ENCODE data around the gene COPS7B. TPM values are rescaled to one million over a fixed set of nuclear protein-coding genes. Genes with fewer than 3 reads are reported as not detected.

The COPS7B gene
- total RNA-seq, 2 experiments from 2014 or later, result 27.6 to 29.9 TPM

DNA sequence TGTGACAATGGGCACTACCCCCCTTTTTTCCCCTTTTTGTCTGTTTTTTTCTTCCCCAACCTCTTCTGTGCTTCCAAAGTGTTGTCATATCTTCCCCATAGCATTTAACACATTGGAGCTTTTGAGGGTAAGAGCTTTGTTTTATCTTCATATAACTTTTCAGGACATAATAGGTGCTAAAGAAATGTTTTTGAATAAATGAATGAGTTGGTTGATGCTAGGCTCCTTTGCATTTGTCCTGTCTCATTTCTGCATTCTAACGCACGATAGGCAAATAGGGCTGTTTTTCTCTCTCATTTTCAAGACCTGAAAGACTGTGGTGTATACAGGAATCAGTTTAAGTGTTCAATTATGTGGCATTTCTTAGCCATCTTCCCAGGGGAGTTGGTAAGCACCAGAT, 832 bp upstream of the COPS7B start:
- Histone ChIP-seq H3K27ac (ENCODE audit: low read depth in 1 of 2, low read length in 2 of 2) (no peak overlapping the region), H3K36me3 (ENCODE audit: insufficient read depth, low read length) (peaks cover 20% of the 10 kb centered on the region), H3K4me3 (ENCODE audit: low read length) (no peak overlapping the region), H3K9me3 (ENCODE audit: control insufficient read depth in 1 of 2, insufficient read depth in 1 of 2, low read length in 2 of 2) (no peaks in the 10 kb centered on the region), H3K4me1 (ENCODE audit: insufficient read depth, low read length) (peaks cover 42% of the 10 kb centered on the region), H3K27me3 (ENCODE audit: control insufficient read depth in 1 of 2, insufficient read depth in 2 of 2, low read length in 2 of 2) (no peaks in the 10 kb centered on the region)
- Mint-ChIP-seq H3K36me3 (ENCODE audit: low read depth) (peaks cover 37% of the 10 kb centered on the region), H3K27ac (peak overlapping the region; percentile 82), H3K27me3 (no peaks in the 10 kb centered on the region), H3K4me3 (peak overlapping the region; percentile 90), H3K4me1 (ENCODE audit: low read depth) (peaks cover 75% of the 10 kb centered on the region), H3K9me3 (no peaks in the 10 kb centered on the region)
- DNase-seq (no peak), ATAC-seq (ENCODE audit: poor library complexity) (no peak)
- intact Hi-C loops (cut with DNase I, micrococcal nuclease), result loop anchor here in 1 of 2 experiments (2.0 to 10.0 kb wide), 4 partner anchors 123 to 1861 kb away; partner anchors contain the start of genes FBXO36, NCL and TRIP12
- ChIA-PET POLR2A (interaction anchor here (0.6 to 1.7 kb wide), 6 partner anchors 12 to 321 kb away, joined by 3 to 7 read pairs (median 4); partner anchors contain the start of genes NCL and PTMA), CTCF (interaction anchor here (1.4 to 2.2 kb wide), 4 partner anchors 79 to 321 kb away, joined by 3 to 9 read pairs (median 5); partner anchors contain the start of gene NCL)
- TF ChIP-seq, protein P1, sequence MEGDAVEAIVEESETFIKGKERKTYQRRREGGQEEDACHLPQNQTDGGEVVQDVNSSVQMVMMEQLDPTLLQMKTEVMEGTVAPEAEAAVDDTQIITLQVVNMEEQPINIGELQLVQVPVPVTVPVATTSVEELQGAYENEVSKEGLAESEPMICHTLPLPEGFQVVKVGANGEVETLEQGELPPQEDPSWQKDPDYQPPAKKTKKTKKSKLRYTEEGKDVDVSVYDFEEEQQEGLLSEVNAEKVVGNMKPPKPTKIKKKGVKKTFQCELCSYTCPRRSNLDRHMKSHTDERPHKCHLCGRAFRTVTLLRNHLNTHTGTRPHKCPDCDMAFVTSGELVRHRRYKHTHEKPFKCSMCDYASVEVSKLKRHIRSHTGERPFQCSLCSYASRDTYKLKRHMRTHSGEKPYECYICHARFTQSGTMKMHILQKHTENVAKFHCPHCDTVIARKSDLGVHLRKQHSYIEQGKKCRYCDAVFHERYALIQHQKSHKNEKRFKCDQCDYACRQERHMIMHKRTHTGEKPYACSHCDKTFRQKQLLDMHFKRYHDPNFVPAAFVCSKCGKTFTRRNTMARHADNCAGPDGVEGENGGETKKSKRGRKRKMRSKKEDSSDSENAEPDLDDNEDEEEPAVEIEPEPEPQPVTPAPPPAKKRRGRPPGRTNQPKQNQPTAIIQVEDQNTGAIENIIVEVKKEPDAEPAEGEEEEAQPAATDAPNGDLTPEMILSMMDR (IDR thresholded peaks at IDR 0.05), result no peak

DNA sequence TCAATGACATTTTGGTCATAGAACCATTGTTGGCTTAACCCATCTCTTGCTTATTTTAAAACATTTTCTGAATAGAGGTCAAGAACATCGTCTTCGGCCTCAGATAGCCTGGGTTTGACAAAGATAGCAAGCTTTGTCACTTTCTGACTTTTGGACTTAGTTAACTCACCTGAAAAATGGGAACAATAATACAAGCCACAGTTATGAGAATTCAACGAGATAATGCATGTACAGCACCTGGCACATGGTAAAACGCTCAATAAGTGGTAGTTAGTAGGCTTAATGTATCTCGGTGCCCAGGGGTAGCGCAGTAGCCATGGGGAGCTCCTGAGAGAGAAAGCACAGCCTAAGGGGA, 446 bp upstream of the COPS7B start:
- H3K27me3 Mint-ChIP-seq, result no peaks in the 10 kb centered on the region
- DNase-seq (no peak), ATAC-seq (ENCODE audit: poor library complexity) (no peak)
- H3K4me1 ChIP-seq (ENCODE audit: insufficient read depth, low read length), result peaks cover 40% of the 10 kb centered on the region
- H3K4me3 ChIP-seq (ENCODE audit: low read length), result peak overlapping the region; percentile 73
- TF ChIP-seq, protein P1 (IDR thresholded peaks at IDR 0.05), result no peak
- no peaks in the 10 kb centered on the region for H3K9me3 ChIP-seq (ENCODE audit: control insufficient read depth in 1 of 2, insufficient read depth in 1 of 2, low read length in 2 of 2)
- peaks cover 21% of the 10 kb centered on the region for H3K36me3 ChIP-seq (ENCODE audit: insufficient read depth, low read length)
- peak overlapping the region; percentile 82 for H3K27ac Mint-ChIP-seq
- H3K27ac ChIP-seq (ENCODE audit: low read depth in 1 of 2, low read length in 2 of 2), result peak overlapping the region; percentile 31 to 52
- peaks cover 37% of the 10 kb centered on the region for H3K36me3 Mint-ChIP-seq (ENCODE audit: low read depth)
- POLR2A ChIA-PET, result interaction anchor here (0.6 to 1.7 kb wide), 6 partner anchors 11 to 1933 kb away, joined by 3 to 7 read pairs (median 4); partner anchors contain the start of genes NCL and PTMA
- peak overlapping the region; percentile 90 for H3K4me3 Mint-ChIP-seq
- no peaks in the 10 kb centered on the region for H3K27me3 ChIP-seq (ENCODE audit: control insufficient read depth in 1 of 2, insufficient read depth in 2 of 2, low read length in 2 of 2)
- H3K9me3 Mint-ChIP-seq, result no peaks in the 10 kb centered on the region
- CTCF ChIA-PET, result interaction anchor here (1.4 to 2.2 kb wide), 4 partner anchors 79 to 321 kb away, joined by 3 to 9 read pairs (median 5); partner anchors contain the start of gene NCL
- intact Hi-C loops (cut with DNase I, micrococcal nuclease), result loop anchor here in 1 of 2 experiments (2.0 to 10.0 kb wide), 5 partner anchors 123 to 1861 kb away; partner anchors contain the start of genes EIF4E2, FBXO36, NCL and TIGD1
- peaks cover 75% of the 10 kb centered on the region for H3K4me1 Mint-ChIP-seq (ENCODE audit: low read depth)

DNA sequence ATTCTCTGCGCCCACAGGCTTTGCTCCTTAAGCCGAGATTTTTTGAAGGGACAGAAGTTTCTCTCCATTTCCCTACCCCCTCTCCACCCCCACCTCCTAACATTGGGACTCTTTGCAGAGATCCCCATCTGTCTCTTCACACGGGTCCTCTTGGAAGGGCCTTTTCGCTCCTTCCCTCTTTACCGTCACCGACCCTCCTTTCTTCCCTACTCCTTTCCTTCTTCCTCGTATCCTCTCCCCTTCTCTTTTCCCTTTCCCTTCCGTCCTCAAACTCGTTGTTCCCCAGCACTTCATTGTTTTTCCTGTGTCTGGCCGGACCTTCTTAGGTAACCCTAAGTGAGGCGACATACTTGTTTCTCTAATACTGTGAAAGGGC, 660 bp downstream of the COPS7B start:
- TF ChIP-seq, protein P1 (IDR thresholded peaks at IDR 0.05), result no peak
- peak overlapping the region; percentile 90 for H3K4me3 Mint-ChIP-seq
- H3K4me1 Mint-ChIP-seq (ENCODE audit: low read depth), result peaks cover 72% of the 10 kb centered on the region
- H3K36me3 Mint-ChIP-seq (ENCODE audit: low read depth), result peaks cover 38% of the 10 kb centered on the region
- Histone ChIP-seq H3K36me3 (ENCODE audit: insufficient read depth, low read length) (peaks cover 32% of the 10 kb centered on the region), H3K9me3 (ENCODE audit: control insufficient read depth in 1 of 2, insufficient read depth in 1 of 2, low read length in 2 of 2) (no peaks in the 10 kb centered on the region), H3K4me3 (ENCODE audit: low read length) (peak overlapping the region; percentile 73), H3K27me3 (ENCODE audit: control insufficient read depth in 1 of 2, insufficient read depth in 2 of 2, low read length in 2 of 2) (no peaks in the 10 kb centered on the region), H3K4me1 (ENCODE audit: insufficient read depth, low read length) (peaks cover 39% of the 10 kb centered on the region), H3K27ac (ENCODE audit: low read depth in 1 of 2, low read length in 2 of 2) (peak overlapping the region; percentile 52 to 55)
- H3K9me3 Mint-ChIP-seq, result no peaks in the 10 kb centered on the region
- ATAC-seq (ENCODE audit: poor library complexity) (no peak), DNase-seq (no peak)
- intact Hi-C loops (cut with DNase I, micrococcal nuclease), result loop anchor here in 1 of 2 experiments (2.0 to 10.0 kb wide), 4 partner anchors 325 to 1862 kb away; partner anchors contain the start of genes EIF4E2, FBXO36, NCL and TIGD1
- CTCF ChIA-PET, result interaction anchor here (1.6 to 2.2 kb wide), 2 partner anchors 80 to 109 kb away, joined by 7 to 9 read pairs; no protein-coding TSS in a partner anchor
- H3K27me3 Mint-ChIP-seq, result no peaks in the 10 kb centered on the region
- POLR2A ChIA-PET, result interaction anchor here (1.4 kb wide), 1 partner anchor 322 kb away, joined by 7 read pairs; the partner anchor contains the start of gene NCL
- peak overlapping the region; percentile 82 for H3K27ac Mint-ChIP-seq
